HS-27A (cell line): Measurements from ENCODE around the gene MYOZ3.

Experiments
- DNase-seq: peaks from one replicate; pipeline ENCODE4 v3.0.0-alpha.2; 2012; ENCODE audit warnings: low read depth, missing footprints

MYOZ3 gene

GRCh38 chr5:150642991-150643710, 17.9 kb upstream of the MYOZ3 start:
- DNase-seq = no peak

- DNase-seq = no peak
These were observed 17.0 kb upstream of the MYOZ3 start for GRCh38 chr5:150644058-150644457.

GRCh38 chr5:150644514-150644913, 16.5 kb upstream of the MYOZ3 start:
- no peak for DNase-seq

- DNase-seq = peak; percentile 65
These were observed 15.9 kb upstream of the MYOZ3 start for GRCh38 chr5:150645070-150645700.

- DNase-seq = no peak
These were observed 13.5 kb upstream of the MYOZ3 start for GRCh38 chr5:150647275-150648251.

GRCh38 chr5:150648294-150649107, 12.6 kb upstream of the MYOZ3 start:
- no peak for DNase-seq

GRCh38 chr5:150649108-150650020, 11.7 kb upstream of the MYOZ3 start:
- DNase-seq = no peak

- DNase-seq = no peak
These were observed 10.7 kb upstream of the MYOZ3 start for GRCh38 chr5:150650021-150651006.

- no peak for DNase-seq
These were observed 9.7 kb upstream of the MYOZ3 start for GRCh38 chr5:150651382-150651781.

GRCh38 chr5:150651924-150652671, 9.0 kb upstream of the MYOZ3 start:
- no peak for DNase-seq

- DNase-seq = no peak
These were observed 7.8 kb upstream of the MYOZ3 start for GRCh38 chr5:150653145-150653761.

GRCh38 chr5:150653762-150654556, 7.1 kb upstream of the MYOZ3 start:
- no peak for DNase-seq

- no peak for DNase-seq
These were observed 5.8 kb upstream of the MYOZ3 start for GRCh38 chr5:150655221-150655620.

- no peak for DNase-seq
These were observed 4.6 kb upstream of the MYOZ3 start for GRCh38 chr5:150656191-150657132.

- no peak for DNase-seq
These were observed 2.9 kb upstream of the MYOZ3 start for GRCh38 chr5:150658121-150658520.

- no peak for DNase-seq
These were observed 2.3 kb upstream of the MYOZ3 start for GRCh38 chr5:150658699-150659265.
